DND-41 (cell line): ENCODE data around the gene KCND3.

Source experiments
- EZH2 ChIP-seq: IDR thresholded peaks from 3 replicates; pipeline ENCODE4 v1.6.1; 2012; ENCODE audit warnings: borderline replicate concordance, low read depth, mild to moderate bottlenecking, moderate library complexity, low read length, inconsistent platforms; ENCODE audit not compliant: severe bottlenecking
- TF ChIP-seq, protein P1 (sequence below): IDR thresholded peaks from 2 replicates; pipeline ENCODE4 v1.5.1; 2012; ENCODE audit warnings: borderline replicate concordance, low read length, moderate library complexity, mild to moderate bottlenecking; ENCODE audit not compliant: poor library complexity, severe bottlenecking; ENCODE audit errors: extremely low read depth

GRCh38 chr1:111961773-111962565 is 27.5 kb downstream of the KCND3 start:
- TF ChIP-seq, protein P1, sequence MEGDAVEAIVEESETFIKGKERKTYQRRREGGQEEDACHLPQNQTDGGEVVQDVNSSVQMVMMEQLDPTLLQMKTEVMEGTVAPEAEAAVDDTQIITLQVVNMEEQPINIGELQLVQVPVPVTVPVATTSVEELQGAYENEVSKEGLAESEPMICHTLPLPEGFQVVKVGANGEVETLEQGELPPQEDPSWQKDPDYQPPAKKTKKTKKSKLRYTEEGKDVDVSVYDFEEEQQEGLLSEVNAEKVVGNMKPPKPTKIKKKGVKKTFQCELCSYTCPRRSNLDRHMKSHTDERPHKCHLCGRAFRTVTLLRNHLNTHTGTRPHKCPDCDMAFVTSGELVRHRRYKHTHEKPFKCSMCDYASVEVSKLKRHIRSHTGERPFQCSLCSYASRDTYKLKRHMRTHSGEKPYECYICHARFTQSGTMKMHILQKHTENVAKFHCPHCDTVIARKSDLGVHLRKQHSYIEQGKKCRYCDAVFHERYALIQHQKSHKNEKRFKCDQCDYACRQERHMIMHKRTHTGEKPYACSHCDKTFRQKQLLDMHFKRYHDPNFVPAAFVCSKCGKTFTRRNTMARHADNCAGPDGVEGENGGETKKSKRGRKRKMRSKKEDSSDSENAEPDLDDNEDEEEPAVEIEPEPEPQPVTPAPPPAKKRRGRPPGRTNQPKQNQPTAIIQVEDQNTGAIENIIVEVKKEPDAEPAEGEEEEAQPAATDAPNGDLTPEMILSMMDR = no peak
- no peak for TF ChIP-seq EZH2
